ENCODE results near the gene HPD. TPM values are rescaled to one million over a fixed set of nuclear protein-coding genes. Genes with fewer than 3 reads are reported as not detected.
"Not testable (repeated sequence)": the region's sequence is repeated elsewhere in the genome, so short reads cannot be mapped to it uniquely, and the experiment has no call there.

Gene HPD
- total RNA-seq, 2 donors from 2014 or later = 0.41 to 4.0 TPM

DNA sequence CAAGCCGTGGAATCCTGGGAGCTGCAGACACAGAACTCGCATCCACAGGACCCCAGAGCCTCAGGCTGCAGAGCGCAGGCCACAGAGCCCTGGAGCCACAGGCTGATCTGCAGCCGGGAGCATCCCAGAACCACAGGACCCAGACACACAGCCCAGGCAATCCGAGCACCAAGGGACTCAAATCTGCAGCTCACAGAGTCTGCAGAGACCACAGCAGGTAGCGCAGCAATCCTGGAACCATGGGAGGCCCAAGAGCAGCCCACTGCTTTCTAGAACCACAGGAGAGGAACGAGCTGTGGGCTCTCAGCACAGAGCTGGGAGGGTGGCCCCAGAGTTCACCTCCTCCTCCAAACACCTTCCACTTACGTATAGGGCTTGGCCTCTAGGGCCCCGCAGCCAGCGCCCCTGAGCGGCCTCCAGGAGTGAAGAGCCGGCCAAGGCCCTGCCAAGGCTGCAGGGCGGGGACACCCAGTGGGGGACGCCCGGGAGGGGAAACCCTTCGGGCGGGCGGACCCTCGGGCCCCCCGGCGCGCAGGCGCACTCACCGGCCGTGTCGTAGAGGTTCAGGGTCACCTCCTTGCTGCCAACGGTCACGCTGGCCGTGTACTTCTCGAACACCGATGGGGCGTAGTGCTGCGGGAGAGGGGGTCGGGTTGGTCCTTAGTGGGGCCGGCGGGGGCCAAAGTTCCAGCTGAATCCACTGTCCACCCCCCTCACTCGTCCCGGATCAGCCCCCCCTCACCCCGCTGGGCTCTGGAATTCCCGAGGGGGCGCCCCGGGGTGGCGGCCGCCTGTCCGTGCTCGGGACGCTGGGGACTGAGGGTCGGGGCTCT lies 65.8 kb downstream of the HPD start:
- Histone ChIP-seq H3K4me3 (peak overlapping the region; percentile 42 to 46), H3K9me3 (no peaks in the 10 kb centered on the region), H3K4me1 (replicated peaks) (peaks cover 30% of the 10 kb centered on the region), H3K36me3 (no peaks in the 10 kb centered on the region), H3K27ac (peak overlapping the region; percentile 53 to 64), H3K27me3 (replicated peaks; ENCODE audit: insufficient read depth) (no peaks in the 10 kb centered on the region)
- no peak for DNase-seq (ENCODE audit: low spot score)
- 55% methylated on average over 40 of the region's 48 CpGs for WGBS
- no peak for TF ChIP-seq POLR2A (IDR thresholded peaks at IDR 0.05)
- no peak for TF ChIP-seq POLR2AphosphoS5 (IDR thresholded peaks at IDR 0.05)
- TF ChIP-seq, protein P1, sequence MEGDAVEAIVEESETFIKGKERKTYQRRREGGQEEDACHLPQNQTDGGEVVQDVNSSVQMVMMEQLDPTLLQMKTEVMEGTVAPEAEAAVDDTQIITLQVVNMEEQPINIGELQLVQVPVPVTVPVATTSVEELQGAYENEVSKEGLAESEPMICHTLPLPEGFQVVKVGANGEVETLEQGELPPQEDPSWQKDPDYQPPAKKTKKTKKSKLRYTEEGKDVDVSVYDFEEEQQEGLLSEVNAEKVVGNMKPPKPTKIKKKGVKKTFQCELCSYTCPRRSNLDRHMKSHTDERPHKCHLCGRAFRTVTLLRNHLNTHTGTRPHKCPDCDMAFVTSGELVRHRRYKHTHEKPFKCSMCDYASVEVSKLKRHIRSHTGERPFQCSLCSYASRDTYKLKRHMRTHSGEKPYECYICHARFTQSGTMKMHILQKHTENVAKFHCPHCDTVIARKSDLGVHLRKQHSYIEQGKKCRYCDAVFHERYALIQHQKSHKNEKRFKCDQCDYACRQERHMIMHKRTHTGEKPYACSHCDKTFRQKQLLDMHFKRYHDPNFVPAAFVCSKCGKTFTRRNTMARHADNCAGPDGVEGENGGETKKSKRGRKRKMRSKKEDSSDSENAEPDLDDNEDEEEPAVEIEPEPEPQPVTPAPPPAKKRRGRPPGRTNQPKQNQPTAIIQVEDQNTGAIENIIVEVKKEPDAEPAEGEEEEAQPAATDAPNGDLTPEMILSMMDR (IDR thresholded peaks at IDR 0.05) = no peak
- intact Hi-C loops (cut with DNase I) = loop anchor here (5.0 kb wide), 1 partner anchor 96 kb away; no protein-coding TSS in a partner anchor

DNA sequence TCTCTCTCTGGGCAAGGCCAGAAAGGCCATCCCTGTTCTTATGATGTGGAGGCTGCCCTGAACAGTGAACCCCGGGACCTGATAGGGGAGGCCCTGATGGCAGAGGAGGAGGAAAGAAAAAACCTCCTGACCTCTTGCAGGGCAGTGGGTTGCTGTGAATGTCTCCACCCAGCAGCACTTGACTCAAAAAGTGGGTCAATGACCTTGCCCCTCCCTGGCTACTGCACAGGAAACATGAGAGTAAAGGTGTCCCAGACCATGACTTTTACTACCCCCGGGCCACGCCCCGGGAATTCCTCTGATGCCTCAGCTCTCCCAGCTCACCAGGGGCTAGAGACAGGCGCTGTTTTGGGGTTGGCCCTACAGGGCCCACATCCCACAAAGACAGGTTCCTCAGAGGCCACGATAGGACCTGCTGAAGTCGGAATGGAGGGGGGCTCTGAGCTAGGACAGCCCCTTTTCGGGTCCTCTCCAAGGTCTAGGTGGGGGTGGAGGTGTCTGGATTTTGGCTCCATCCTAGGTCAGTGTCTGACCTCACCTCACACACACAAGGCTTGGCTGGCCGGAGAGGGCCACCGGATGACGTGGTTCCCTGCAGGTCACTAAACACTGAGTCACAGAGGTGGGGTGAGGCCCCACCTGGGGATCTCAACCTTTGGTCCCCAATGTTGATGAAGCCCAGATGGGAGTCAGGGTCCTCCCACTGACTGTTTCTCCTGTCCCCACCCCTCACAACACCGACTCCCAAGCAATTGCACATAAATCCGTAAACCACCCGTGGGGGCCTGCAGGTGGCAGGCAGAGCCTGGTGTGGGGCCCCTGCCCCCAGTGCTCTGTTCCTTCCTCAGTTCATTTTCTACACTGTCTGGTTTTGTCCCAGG lies 66.7 kb downstream of the HPD start:
- DNase-seq (ENCODE audit: low spot score) = no peak
- no peak overlapping the region for H3K4me3 ChIP-seq
- no peak overlapping the region for H3K27ac ChIP-seq
- intact Hi-C loops (cut with DNase I) = loop anchor here (5.0 kb wide), 1 partner anchor 95 kb away; no protein-coding TSS in a partner anchor
- peaks cover 22% of the 10 kb centered on the region for H3K4me1 ChIP-seq (replicated peaks)
- whole genome bisulfite sequencing = 76% methylated on average over 13 of the region's 14 CpGs
- TF ChIP-seq, protein P1 (IDR thresholded peaks at IDR 0.05) = no peak
- TF ChIP-seq POLR2AphosphoS5 (IDR thresholded peaks at IDR 0.05) (no peak), POLR2A (IDR thresholded peaks at IDR 0.05) (no peak)
- H3K9me3 ChIP-seq = no peaks in the 10 kb centered on the region
- no peaks in the 10 kb centered on the region for H3K27me3 ChIP-seq (replicated peaks; ENCODE audit: insufficient read depth)
- no peaks in the 10 kb centered on the region for H3K36me3 ChIP-seq

DNA sequence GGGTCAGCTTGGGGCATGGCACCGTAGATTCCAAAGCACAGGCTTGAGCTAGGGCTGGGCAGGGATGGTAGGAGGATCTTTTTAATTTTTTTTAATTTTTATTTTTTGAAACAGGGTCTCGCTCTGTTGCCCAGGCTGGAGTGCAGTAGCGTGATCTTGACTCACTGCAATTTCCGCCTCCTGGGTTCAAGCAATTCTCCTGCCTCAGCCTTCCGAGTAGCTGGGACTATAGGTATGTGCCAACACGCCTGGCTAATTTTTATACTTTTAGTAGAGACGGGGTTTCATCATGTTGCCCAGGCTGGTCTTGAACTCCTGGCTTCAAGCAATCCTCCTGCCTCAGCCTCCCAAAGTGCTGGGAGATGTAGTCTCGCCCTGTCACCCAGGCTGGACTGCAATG lies 67.9 kb downstream of the HPD start:
- H3K27me3 ChIP-seq (replicated peaks; ENCODE audit: insufficient read depth) = not testable (repeated sequence)
- 97% methylated on average over 8 of the region's 8 CpGs for WGBS

DNA sequence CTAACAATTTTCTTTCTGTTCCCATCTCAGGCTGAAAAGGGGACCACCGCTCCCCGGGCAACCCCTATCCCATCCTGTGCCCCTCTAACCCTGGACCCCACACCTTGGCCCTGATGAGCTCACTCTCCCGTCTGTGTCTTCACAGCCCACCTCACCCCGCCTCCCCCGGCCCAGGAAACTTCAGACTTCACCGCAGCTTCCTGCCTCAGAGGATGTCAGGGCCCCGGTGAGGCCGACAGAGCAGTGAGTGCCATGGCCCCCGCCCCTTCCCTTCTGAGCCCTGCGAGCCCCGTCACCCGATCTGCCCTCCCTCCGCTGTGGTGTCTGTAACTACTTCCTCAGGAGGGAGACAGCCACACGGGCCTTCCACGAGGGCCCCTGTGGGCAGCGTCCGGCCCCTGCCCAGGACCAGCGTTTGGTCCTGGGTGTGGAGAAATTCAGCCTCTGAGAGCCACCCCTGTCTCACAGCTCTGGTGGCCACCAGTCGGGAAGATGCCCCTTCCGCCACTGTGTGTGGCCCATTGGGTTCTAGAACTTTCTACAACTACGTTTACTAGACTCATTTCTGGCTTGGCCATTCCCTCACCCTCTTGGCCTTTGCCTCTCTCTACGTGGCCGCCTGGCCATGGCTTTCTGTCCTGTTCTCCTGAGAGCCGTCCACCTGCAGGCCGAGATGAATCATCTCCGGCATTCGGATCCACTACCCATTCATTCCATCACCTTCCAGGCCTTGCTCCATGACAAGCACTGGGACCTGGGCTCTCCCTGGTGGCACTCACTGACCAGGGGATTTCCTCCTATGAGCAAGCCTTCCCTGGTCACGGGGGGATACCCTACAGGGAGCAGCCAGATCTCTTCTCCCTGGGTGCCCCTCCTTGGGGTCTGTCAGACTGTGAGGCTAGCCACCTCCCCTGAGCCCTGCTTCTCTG lies 68.6 kb downstream of the HPD start:
- no peaks in the 10 kb centered on the region for H3K36me3 ChIP-seq
- DNase-seq (ENCODE audit: low spot score) = no peak
- no peak overlapping the region for H3K4me3 ChIP-seq
- intact Hi-C loops (cut with DNase I) = loop anchor here (5.0 kb wide), 1 partner anchor 93 kb away; no protein-coding TSS in a partner anchor
- TF ChIP-seq, protein P1 (IDR thresholded peaks at IDR 0.05) = no peak
- TF ChIP-seq POLR2AphosphoS5 (IDR thresholded peaks at IDR 0.05) = no peak
- 64% methylated on average over 28 of the region's 28 CpGs for WGBS
- H3K27ac ChIP-seq = no peak overlapping the region
- H3K4me1 ChIP-seq (replicated peaks) = peaks cover 8% of the 10 kb centered on the region
- H3K9me3 ChIP-seq = no peaks in the 10 kb centered on the region
- H3K27me3 ChIP-seq (replicated peaks; ENCODE audit: insufficient read depth) = no peaks in the 10 kb centered on the region

More for the DNA sequence above, 67.9 kb downstream of the HPD start:
- not testable (repeated sequence) for H3K4me3 ChIP-seq; H3K9me3 ChIP-seq; DNase-seq (ENCODE audit: low spot score); H3K27ac ChIP-seq; H3K36me3 ChIP-seq
- intact Hi-C loops (cut with DNase I) = loop anchor here (5.0 kb wide), 1 partner anchor 93 kb away; no protein-coding TSS in a partner anchor
- H3K4me1 ChIP-seq (replicated peaks) = peaks cover 13% of the 10 kb centered on the region

Small RNA genes within 50 kb of the gene (small RNA-seq; reads per million reads assigned to genes)
- gene AC069503.3 (0 reads per million in 2 donors), gene RF00017 (0 reads per million in 2 donors), gene RNU7-170P (0 reads per million in 2 donors)

Other genes with a start within 250 kb of the HPD start
- 10 to 100 TPM in 1 of 2 donors, 1 to 10 TPM in 1; 5.5 to 71.1 TPM for gene ORAI1, start 232.3 kb downstream of the HPD start, total RNA-seq
- gene MORN3, start 189.2 kb downstream of the HPD start, total RNA-seq = 1 to 10 TPM in 1 of 2 donors, not detected in 1; 1.5 TPM
- gene TMEM120B, start 146.1 kb downstream of the HPD start, total RNA-seq = 10 to 100 TPM in 1 of 2 donors, 1 to 10 TPM in 1; 9.5 to 12.2 TPM
- 10 to 100 TPM in 1 of 2 donors, 1 to 10 TPM in 1; 9.5 to 23.5 TPM for gene RHOF, start 65.2 kb downstream of the HPD start, total RNA-seq
- gene SETD1B, start 54.9 kb downstream of the HPD start, total RNA-seq = 10 to 100 TPM; 19.2 to 27.5 TPM
- gene PSMD9, start 29.9 kb upstream of the HPD start, total RNA-seq = 10 to 100 TPM; 68.2 to 73.3 TPM
- gene CFAP251, start 59.7 kb upstream of the HPD start, total RNA-seq = 1 to 10 TPM in 1 of 2 donors, under 1 TPM in 1; 0.55 to 4.5 TPM
- 10 to 100 TPM; 10.3 to 15.4 TPM for gene BCL7A, start 163.0 kb upstream of the HPD start, total RNA-seq
- gene MLXIP, start 219.9 kb upstream of the HPD start, total RNA-seq = 10 to 100 TPM; 13.1 to 57.7 TPM

Data from prostate gland (tissue), 2 donors.